DND-41 (cell line): Measurements from ENCODE around the gene RAD51B.

Experiments used
- ATAC-seq: fragments of 200-7000 bp; cut with Tn5 transposase; 3 replicates; pipeline ENCODE4 v1.9.1; 2021; ENCODE audit warnings: low read depth; ENCODE audit not compliant: insufficient read depth
- DNase-seq: peaks from one replicate; pipeline ENCODE4 v3.0.0-alpha.2; 2020
- H2AFZ ChIP-seq: 2 replicates; pipeline ENCODE4 v1.6.0; 2012; ENCODE audit warnings: low read depth, low read length
- H3K27ac ChIP-seq: 2 replicates; pipeline ENCODE4 v1.5.1; 2012; ENCODE audit warnings: low read length, inconsistent platforms
- H3K27me3 ChIP-seq: fragments of 200-600 bp; sonication (generic); 2 replicates; pipeline ENCODE4 v1.6.0; 2012; ENCODE audit warnings: low read length, mild to moderate bottlenecking, inconsistent platforms; ENCODE audit not compliant: insufficient read depth, poor library complexity
- H3K36me3 ChIP-seq: 2 replicates; pipeline ENCODE4 v1.5.1; 2012; ENCODE audit warnings: low read length, inconsistent platforms; ENCODE audit not compliant: insufficient read depth
- H3K4me1 ChIP-seq: 2 replicates; pipeline ENCODE4 v1.5.1; 2012; ENCODE audit warnings: mild to moderate bottlenecking, low read length; ENCODE audit not compliant: insufficient read depth
- H3K4me2 ChIP-seq: 2 replicates; pipeline ENCODE4 v1.6.0; 2012; ENCODE audit warnings: mild to moderate bottlenecking, moderate library complexity, low read length, inconsistent platforms; ENCODE audit not compliant: insufficient read depth
- H3K4me3 ChIP-seq, 2 experiments: fragments of 200-600 bp in 1 of 2; shearing (Covaris generic) in 1 of 2; 2 replicates each; pipeline ENCODE4 v1.5.1; 2012 to 2016; ENCODE audit warnings: inconsistent platforms in 2 of 2, low read length in 2 of 2, mild to moderate bottlenecking in 2 of 2, low read depth in 1 of 2, moderate library complexity in 1 of 2
- H3K79me2 ChIP-seq: 2 replicates; pipeline ENCODE4 v1.6.0; 2012; ENCODE audit warnings: low read length, inconsistent platforms; ENCODE audit not compliant: insufficient read depth
- H3K9ac ChIP-seq: 2 replicates; pipeline ENCODE4 v1.6.0; 2012; ENCODE audit warnings: low read depth, mild to moderate bottlenecking, inconsistent platforms, low read length, moderate library complexity
- H3K9me3 ChIP-seq: 2 replicates; pipeline ENCODE4 v1.5.1; 2012; ENCODE audit warnings: low read length, moderate library complexity, mild to moderate bottlenecking, inconsistent platforms; ENCODE audit not compliant: insufficient read depth, severe bottlenecking
- H4K20me1 ChIP-seq: 2 replicates; pipeline ENCODE4 v1.6.0; 2012; ENCODE audit warnings: low read length; ENCODE audit not compliant: insufficient read depth
- EZH2 ChIP-seq: IDR thresholded peaks from 3 replicates; pipeline ENCODE4 v1.6.1; 2012; ENCODE audit warnings: borderline replicate concordance, low read depth, mild to moderate bottlenecking, moderate library complexity, low read length, inconsistent platforms; ENCODE audit not compliant: severe bottlenecking
- TF ChIP-seq, protein P1 (sequence below): IDR thresholded peaks from 2 replicates; pipeline ENCODE4 v1.5.1; 2012; ENCODE audit warnings: borderline replicate concordance, low read length, moderate library complexity, mild to moderate bottlenecking; ENCODE audit not compliant: poor library complexity, severe bottlenecking; ENCODE audit errors: extremely low read depth

RAD51B gene

DNA sequence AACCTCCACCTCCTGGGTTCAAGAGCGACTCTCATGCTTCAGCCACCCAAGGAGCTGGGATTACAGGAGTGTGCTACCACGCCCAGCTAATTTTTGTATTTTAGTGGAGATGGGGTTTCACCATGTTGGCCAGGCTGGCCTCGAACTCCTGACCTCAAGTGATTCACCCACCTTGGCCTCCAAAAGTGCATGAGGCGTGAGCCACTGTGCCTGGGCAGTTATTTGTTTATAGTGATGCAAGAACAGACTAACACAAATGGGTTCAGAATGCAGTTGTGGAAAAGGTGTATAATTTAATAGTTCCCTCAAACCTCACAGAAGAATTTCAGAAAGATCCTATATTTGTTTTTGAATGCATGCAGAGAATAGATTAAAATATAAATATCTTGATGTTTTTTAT, 526.2 kb downstream of the RAD51B start:
- no peak overlapping the region for H3K27ac ChIP-seq
- ATAC-seq (no peak), DNase-seq (no peak)
- no peaks in the 10 kb centered on the region for H3K27me3 ChIP-seq
- H3K79me2 ChIP-seq, result no peaks in the 10 kb centered on the region
- H3K4me3 ChIP-seq, result no peak overlapping the region
- no peaks in the 10 kb centered on the region for H4K20me1 ChIP-seq
- TF ChIP-seq EZH2, result no peak
- H3K4me2 ChIP-seq, result no peak overlapping the region
- no peaks in the 10 kb centered on the region for H3K9me3 ChIP-seq
- no peak overlapping the region for H2AFZ ChIP-seq
- 0 out of 2 replicates have a peak, but pooled peaks cover 4% of the 10 kb centered on the region for H3K4me1 ChIP-seq
- no peaks in the 10 kb centered on the region for H3K36me3 ChIP-seq
- no peak overlapping the region for H3K9ac ChIP-seq

DNA sequence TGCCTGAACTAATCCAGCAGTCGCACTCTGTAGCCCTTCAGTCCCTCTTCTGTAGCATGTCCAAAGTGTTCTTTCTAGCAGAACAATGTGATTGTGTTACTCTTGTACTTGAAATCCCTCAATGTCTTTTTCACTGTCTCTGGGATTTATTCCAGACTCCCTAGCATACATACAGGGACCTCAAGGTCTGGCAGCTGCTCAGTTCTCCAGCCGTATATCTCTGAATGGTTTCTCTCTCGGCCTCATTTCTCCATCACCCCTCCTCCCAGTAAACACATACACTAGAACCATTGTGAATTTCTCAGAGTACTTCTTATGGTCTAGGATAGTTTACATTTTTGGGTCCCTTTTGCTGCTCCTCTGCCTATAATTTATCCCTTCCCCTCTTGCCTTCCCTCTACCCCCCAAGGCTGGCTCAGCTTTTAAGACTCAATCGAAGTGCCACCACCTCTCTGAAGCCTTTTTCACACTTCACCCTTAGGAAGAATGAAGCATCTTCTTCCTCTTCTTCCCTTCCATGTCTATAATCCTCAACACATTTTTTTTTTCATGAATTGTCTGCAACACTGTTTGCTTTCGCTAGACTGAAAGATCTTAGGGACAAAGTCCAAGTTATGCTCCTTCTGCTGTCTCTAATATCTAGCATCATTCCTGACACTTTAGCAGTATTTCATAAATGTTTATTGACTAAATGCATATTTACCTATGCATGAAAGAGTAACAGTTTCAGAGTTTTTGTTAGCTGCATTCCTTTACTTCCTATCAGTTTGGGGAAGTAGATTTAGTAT, 527.2 kb downstream of the RAD51B start:
- Histone ChIP-seq H3K36me3 (no peaks in the 10 kb centered on the region), H2AFZ (no peak overlapping the region), H4K20me1 (no peaks in the 10 kb centered on the region), H3K9ac (no peak overlapping the region), H3K79me2 (no peaks in the 10 kb centered on the region), H3K4me1 (0 out of 2 replicates have a peak, but pooled peaks cover under 1% of the 10 kb centered on the region), H3K27me3 (no peaks in the 10 kb centered on the region), H3K4me3 (no peak overlapping the region), H3K27ac (no peak overlapping the region), H3K9me3 (no peaks in the 10 kb centered on the region), H3K4me2 (no peak overlapping the region)
- ATAC-seq, result no peak
- TF ChIP-seq, protein P1, sequence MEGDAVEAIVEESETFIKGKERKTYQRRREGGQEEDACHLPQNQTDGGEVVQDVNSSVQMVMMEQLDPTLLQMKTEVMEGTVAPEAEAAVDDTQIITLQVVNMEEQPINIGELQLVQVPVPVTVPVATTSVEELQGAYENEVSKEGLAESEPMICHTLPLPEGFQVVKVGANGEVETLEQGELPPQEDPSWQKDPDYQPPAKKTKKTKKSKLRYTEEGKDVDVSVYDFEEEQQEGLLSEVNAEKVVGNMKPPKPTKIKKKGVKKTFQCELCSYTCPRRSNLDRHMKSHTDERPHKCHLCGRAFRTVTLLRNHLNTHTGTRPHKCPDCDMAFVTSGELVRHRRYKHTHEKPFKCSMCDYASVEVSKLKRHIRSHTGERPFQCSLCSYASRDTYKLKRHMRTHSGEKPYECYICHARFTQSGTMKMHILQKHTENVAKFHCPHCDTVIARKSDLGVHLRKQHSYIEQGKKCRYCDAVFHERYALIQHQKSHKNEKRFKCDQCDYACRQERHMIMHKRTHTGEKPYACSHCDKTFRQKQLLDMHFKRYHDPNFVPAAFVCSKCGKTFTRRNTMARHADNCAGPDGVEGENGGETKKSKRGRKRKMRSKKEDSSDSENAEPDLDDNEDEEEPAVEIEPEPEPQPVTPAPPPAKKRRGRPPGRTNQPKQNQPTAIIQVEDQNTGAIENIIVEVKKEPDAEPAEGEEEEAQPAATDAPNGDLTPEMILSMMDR, result no peak
- no peak for TF ChIP-seq EZH2
- DNase-seq, result no peak

DNA sequence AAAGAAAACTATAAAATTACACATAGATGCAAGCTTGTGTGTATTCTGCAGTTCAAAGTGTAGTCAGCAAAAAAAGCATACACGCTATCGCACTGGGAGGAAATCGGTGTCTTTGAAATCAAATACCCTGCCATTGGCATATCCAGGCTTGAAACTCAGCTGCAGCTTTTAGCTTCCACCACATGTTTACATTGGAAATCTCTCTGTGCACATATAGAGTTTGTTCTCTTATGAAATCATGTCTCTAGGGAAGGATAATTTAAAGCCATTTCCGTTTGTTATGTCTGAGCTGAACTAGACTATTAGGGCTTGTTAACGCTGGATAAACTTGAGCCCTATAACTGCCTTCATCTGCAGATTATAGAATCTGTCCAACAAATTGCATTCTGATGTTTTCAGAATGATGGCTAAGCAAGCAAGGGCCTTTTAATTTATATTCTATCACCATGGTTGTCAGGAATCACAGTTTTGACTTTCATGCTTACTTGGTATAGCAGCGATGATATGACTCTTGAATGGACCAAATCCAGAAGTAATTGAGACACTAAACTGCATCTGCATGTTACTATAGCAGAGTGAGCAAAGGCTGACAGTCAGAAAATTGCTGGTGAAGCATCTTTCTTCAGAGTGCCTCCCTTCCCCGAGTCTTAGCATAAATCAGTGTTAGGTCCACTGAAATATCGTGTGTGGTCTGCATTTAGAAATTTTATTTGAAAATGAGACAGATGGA, 530.5 kb downstream of the RAD51B start:
- H3K9me3 ChIP-seq, result no peaks in the 10 kb centered on the region
- no peak overlapping the region for H3K4me3 ChIP-seq
- H3K79me2 ChIP-seq, result no peaks in the 10 kb centered on the region
- no peaks in the 10 kb centered on the region for H3K27me3 ChIP-seq
- H3K27ac ChIP-seq, result no peak overlapping the region
- ATAC-seq (no peak), DNase-seq (no peak)
- H3K9ac ChIP-seq, result no peak overlapping the region
- no peak overlapping the region for H2AFZ ChIP-seq
- no peaks in the 10 kb centered on the region for H3K4me1 ChIP-seq
- H3K36me3 ChIP-seq, result no peaks in the 10 kb centered on the region
- no peaks in the 10 kb centered on the region for H4K20me1 ChIP-seq
- no peak for TF ChIP-seq EZH2
- TF ChIP-seq, protein P1, result no peak
- no peak overlapping the region for H3K4me2 ChIP-seq

DNA sequence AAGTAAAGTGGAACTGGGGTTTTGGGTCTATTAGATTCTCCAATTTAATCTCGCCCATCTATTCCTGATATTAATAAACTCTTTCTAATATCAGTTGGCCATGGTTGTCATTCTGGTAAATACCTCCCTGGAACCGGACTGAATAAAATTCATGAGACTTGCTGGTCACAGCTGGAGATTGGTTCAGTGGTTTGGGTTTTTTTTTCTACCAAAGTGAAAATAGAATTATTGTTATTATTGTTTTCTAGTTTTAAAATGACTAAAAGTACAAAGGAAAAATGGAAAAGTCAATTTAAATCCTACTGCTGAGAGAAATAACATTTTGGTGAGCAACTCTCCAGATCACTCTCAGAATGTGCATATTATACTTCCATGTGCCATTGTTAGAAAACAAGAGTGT, 535.8 kb downstream of the RAD51B start:
- no peaks in the 10 kb centered on the region for H3K9me3 ChIP-seq
- H3K36me3 ChIP-seq, result no peaks in the 10 kb centered on the region
- TF ChIP-seq, protein P1, result no peak
- no peak for TF ChIP-seq EZH2
- no peak for ATAC-seq
- H3K4me1 ChIP-seq, result no peaks in the 10 kb centered on the region
- no peak overlapping the region for H3K9ac ChIP-seq
- no peak overlapping the region for H3K4me2 ChIP-seq
- H3K79me2 ChIP-seq, result no peaks in the 10 kb centered on the region
- H3K27ac ChIP-seq, result no peak overlapping the region
- H3K4me3 ChIP-seq, result no peak overlapping the region
- no peaks in the 10 kb centered on the region for H4K20me1 ChIP-seq
- no peak for DNase-seq
- no peak overlapping the region for H2AFZ ChIP-seq
- no peaks in the 10 kb centered on the region for H3K27me3 ChIP-seq
